IPS-15b (cell line): Measurements from ENCODE around the gene ENKD1.

Experiments used
- H3K27me3 ChIP-seq: one replicate; pipeline ENCODE4 v1.6.1; 2013; ENCODE audit warnings: low read length; ENCODE audit not compliant: control insufficient read depth, insufficient read depth
- H3K36me3 ChIP-seq: one replicate; pipeline ENCODE4 v1.6.1; 2013; ENCODE audit warnings: low read length; ENCODE audit not compliant: control insufficient read depth, insufficient read depth
- H3K4me1 ChIP-seq: one replicate; pipeline ENCODE4 v1.6.1; 2013; ENCODE audit warnings: mild to moderate bottlenecking, low read length; ENCODE audit not compliant: control insufficient read depth, insufficient read depth
- H3K4me3 ChIP-seq: one replicate; pipeline ENCODE4 v1.5.1; 2013; ENCODE audit warnings: low read depth, low read length
- H3K9ac ChIP-seq: one replicate; pipeline ENCODE4 v1.6.1; 2013; ENCODE audit warnings: low read depth, mild to moderate bottlenecking, low read length
- H3K9me3 ChIP-seq: one replicate; pipeline ENCODE4 v1.6.1; 2013; ENCODE audit warnings: mild to moderate bottlenecking, low read length; ENCODE audit not compliant: control insufficient read depth, insufficient read depth

Gene ENKD1

DNA sequence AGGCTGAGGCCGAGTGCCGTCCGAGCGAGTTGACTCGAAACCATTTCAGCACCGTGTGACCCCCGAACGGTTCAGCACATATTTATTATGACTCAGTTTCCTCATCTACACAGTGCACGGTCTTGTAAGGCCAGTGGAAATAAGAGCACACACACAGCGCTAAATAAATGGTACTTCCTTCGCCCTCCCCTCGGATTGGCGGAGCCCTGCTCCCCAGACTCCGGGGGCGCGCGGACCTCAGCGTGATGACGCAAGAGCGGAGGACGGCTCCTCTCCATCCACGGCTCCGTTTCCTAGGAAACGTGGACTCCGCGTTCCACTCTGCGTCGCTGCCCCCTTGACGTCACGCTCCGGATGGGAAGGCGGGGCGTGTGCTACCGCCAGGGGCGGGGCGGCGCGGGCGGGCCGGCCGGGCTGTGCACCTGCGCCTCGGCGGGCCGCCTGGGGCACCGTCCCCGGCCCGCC, 6.0 kb downstream of the ENKD1 start, which contains the start of gene PARD6A:
Gene PARD6A, plus strand, starts transcription at position 397 of the 465 bp plus-strand sequence. CDS start 79 bp downstream, outside the sequence.
- Histone ChIP-seq H3K36me3 (peaks cover 12% of the 10 kb centered on the region), H3K27me3 (peaks cover 6% of the 10 kb centered on the region), H3K4me3 (peak within 1 kb of the TSS; percentile 99), H3K4me1 (peaks cover 4% of the 10 kb centered on the region), H3K9ac (peak within 1 kb of the TSS; percentile 76), H3K9me3 (no peaks in the 10 kb centered on the region)

DNA sequence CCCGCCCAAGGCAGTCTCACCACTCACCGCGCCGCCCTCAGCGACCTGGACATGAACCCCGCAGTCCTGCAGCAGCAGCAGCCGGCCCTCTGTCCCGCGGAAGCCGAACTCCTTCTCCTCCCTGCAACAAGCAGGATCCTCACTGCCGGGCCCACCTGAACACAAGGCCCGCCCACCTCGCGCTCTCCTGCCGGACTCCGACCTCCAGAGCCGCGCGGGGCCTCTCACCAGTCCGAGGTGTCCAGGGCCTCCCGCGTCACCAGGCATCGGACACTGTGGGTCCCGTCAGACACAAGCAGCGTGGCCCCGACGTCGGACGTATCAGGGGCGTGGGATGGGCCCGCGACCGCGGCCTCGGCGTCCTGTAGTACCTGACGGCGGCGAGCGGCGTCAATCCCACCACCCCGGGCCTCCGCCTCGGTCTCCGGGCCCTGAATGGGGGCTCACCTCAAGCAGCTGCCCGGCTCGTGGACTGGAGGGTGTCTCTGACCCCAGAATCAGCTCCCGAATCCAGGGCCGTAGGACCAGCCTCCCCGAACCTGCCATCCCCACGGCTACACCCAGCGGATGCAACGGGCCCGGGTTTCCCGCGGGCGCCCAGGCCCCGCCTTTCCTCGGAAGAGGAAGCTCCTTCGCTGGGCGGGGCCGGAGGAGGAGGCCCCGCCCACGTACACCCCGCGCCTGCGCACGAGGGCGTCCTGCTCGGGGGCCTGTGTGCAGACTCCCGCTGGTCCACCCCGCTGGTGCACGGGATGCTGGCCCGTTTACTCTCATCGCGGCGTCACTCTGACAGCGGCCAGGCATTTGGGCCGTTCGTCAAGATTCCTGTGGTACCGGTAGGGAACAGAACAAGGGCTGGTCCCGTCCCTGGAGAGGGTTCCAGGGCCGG, 6.6 kb downstream of the ENKD1 start, which contains the start of gene ACD:
Gene ACD, minus strand, starts transcription at position 586 of the 889 bp plus-strand sequence. Its CDS starts 40 bp downstream, at position 546.
- Histone ChIP-seq H3K36me3 (peaks cover 12% of the 10 kb centered on the region), H3K4me3 (peak within 1 kb of the TSS; percentile 99), H3K27me3 (peaks cover 5% of the 10 kb centered on the region), H3K4me1 (peaks cover 4% of the 10 kb centered on the region), H3K9ac (peak within 1 kb of the TSS; percentile 76), H3K9me3 (no peaks in the 10 kb centered on the region)

GRCh38 chr16:67658849-67659674, 7.5 kb downstream of the ENKD1 start:
- H3K4me3 ChIP-seq, result peak overlapping the region; percentile 99
- no peaks in the 10 kb centered on the region for H3K9me3 ChIP-seq
- H3K4me1 ChIP-seq, result peaks cover 4% of the 10 kb centered on the region
- peaks cover 5% of the 10 kb centered on the region for H3K27me3 ChIP-seq
- peaks cover 12% of the 10 kb centered on the region for H3K36me3 ChIP-seq
- H3K9ac ChIP-seq, result no peak overlapping the region

DNA sequence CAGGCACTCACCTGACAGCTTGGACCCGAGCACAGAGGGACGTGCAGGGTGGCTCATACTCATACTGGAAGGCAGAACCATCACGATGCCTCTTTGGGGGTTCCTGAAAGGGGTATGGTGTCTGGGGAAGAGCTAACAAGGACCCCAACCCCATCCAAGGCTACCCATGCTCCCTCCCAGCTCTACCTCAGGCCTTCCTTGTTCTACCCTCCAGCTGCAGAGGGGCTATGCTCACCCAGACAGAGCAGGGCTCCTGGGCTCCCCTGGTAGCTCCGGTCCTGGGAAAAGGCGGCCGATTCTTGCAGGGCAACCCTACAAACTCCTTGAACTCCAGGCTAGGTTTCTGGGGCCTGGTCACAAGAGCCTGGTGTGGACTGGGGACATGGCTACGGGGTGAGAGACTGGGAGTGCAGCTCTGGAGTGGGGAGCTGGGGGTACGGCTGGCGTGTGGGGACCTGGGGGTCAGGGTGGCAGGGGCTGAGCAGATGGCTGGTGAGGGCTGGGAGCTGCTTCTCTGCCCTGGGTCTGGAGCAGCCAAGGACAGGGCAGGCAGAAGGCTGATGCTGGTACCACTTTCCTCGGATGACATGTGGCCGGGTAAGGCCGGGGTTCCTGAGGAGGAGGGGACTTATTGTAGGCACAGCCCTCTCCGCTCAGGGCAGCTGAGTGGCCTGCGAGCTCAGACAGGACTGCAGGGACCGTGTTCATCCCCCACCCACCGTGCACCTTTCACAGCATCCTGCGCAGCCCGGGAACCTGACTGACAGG, 8.6 kb downstream of the ENKD1 start:
- Histone ChIP-seq H3K4me1 (peaks cover 4% of the 10 kb centered on the region), H3K9me3 (no peaks in the 10 kb centered on the region), H3K9ac (no peak overlapping the region), H3K4me3 (no peak overlapping the region), H3K27me3 (peaks cover 5% of the 10 kb centered on the region), H3K36me3 (peaks cover 12% of the 10 kb centered on the region)

DNA sequence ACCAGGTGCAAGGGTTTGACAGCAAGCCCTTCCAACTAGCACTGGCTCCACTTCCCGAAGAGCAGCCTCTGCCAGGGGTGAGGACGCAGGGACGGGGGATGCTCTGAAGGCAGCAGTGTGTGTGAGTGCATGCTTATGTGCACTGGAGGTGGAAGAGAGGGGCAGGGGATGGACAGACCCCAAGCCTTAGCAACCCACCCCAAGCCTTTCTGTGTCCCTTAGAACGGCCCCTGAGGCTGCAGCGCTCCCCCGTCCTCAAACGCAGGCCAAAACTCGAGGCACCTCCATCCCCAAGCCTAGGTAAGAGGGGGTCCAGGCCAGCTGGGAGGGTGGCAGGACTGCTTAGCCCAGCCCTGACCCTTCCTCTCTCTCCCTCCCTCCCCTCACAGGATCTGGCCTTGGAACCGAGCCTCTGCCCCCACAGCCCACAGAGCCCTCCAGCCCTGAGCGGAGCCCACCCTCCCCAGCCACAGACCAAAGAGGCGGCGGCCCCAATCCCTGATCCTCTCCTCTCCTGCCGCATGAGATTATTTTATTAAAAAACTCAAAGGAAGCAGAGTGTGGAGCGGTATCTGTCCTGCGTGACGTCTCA, 9.4 kb downstream of the ENKD1 start:
- Histone ChIP-seq H3K4me3 (no peak overlapping the region), H3K4me1 (peaks cover 4% of the 10 kb centered on the region), H3K36me3 (peaks cover 12% of the 10 kb centered on the region), H3K9ac (no peak overlapping the region), H3K27me3 (peaks cover 5% of the 10 kb centered on the region), H3K9me3 (no peaks in the 10 kb centered on the region)

DNA sequence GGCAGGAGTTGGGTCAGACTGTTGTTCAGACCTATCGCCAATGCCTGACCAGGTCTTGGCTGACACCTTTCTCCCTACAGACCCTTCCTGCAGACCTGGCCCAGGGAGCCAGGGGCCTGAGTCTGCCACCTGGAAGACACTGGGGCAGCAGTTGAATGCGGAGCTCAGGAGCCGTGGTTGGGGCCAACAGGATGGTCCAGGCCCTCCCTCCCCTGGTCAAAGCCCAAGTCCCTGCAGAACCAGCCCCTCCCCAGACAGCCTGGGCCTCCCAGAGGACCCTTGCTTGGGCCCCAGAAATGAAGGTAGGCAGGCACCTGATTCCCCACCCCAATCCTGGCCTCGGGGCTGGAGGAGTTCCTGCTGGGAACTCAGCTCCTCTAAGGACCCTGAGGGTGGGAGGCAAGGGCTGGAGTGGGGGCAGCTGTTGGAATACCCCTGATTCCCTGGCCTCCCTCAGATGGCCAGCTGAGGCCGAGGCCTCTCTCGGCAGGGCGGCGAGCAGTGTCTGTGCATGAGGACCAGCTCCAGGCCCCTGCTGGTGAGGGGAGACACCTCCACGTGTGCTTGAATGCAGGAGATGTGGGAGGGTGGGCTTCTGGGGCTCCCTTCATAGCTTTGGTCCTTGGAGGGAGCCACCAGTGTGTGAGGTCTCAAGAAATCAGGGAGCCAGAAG, 10.1 kb downstream of the ENKD1 start:
- Histone ChIP-seq H3K4me3 (no peak overlapping the region), H3K9ac (no peak overlapping the region), H3K9me3 (no peaks in the 10 kb centered on the region), H3K4me1 (peaks cover 2% of the 10 kb centered on the region), H3K27me3 (peaks cover 3% of the 10 kb centered on the region), H3K36me3 (peaks cover 12% of the 10 kb centered on the region)

GRCh38 chr16:67655363-67655762, 11.2 kb downstream of the ENKD1 start:
- Histone ChIP-seq H3K4me1 (peaks cover 2% of the 10 kb centered on the region), H3K27me3 (peaks cover 3% of the 10 kb centered on the region), H3K9me3 (no peaks in the 10 kb centered on the region), H3K9ac (no peak overlapping the region), H3K4me3 (no peak overlapping the region), H3K36me3 (peaks cover 12% of the 10 kb centered on the region)

GRCh38 chr16:67654403-67654911, 12.1 kb downstream of the ENKD1 start:
- Histone ChIP-seq H3K9ac (no peak overlapping the region), H3K4me1 (peaks cover 4% of the 10 kb centered on the region), H3K9me3 (no peaks in the 10 kb centered on the region), H3K36me3 (peaks cover 12% of the 10 kb centered on the region), H3K27me3 (peaks cover 3% of the 10 kb centered on the region), H3K4me3 (no peak overlapping the region)

DNA sequence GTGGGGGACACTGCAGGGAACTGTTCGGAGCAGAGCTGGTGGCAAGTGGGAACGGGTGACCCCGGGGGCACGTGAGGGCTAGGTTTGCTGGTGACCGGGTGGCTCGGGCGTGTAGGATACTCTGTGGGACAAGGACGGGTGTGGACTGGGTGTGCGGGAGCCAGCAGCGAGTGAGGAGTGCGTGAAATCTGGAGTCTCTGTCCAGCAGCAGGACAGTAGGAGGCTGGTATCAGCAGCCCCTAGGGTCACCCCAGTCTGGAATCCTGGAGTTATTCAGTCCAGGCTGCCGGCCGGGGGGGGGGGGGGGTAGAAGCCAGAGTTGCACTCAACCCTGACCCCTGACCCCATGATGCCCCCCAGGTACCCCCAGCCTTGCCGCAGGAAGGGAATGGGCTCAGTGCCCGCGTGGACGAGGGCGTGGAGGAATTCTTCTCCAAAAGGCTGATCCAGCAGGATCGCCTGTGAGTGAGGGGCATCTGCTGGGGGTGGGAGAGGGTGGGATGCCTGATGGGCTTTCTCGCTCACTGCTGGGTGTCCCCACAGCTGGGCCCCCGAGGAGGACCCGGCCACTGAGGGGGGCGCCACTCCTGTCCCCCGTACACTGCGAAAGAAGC, 12.7 kb downstream of the ENKD1 start:
- Histone ChIP-seq H3K9ac (no peak overlapping the region), H3K4me3 (peak overlapping the region; percentile 64), H3K36me3 (peaks cover 8% of the 10 kb centered on the region), H3K27me3 (peaks cover 1% of the 10 kb centered on the region), H3K9me3 (no peaks in the 10 kb centered on the region), H3K4me1 (peaks cover 2% of the 10 kb centered on the region)

- Histone ChIP-seq H3K27me3 (peaks cover 3% of the 10 kb centered on the region), H3K4me3 (peak overlapping the region; percentile 64), H3K9me3 (no peaks in the 10 kb centered on the region), H3K4me1 (peaks cover 2% of the 10 kb centered on the region), H3K36me3 (peaks cover 3% of the 10 kb centered on the region), H3K9ac (no peak overlapping the region)
These were observed 13.3 kb downstream of the ENKD1 start for GRCh38 chr16:67653128-67653788.
